ENCODE results near the gene KIF13A. TPM values are rescaled to one million over a fixed set of nuclear protein-coding genes. Genes with fewer than 3 reads are reported as not detected.
"Not testable (repeated sequence)": the region's sequence is repeated elsewhere in the genome, so short reads cannot be mapped to it uniquely, and the experiment has no call there.

Gene KIF13A
- total and polyA plus RNA-seq, 4 donors = 14.2 to 97.4 (median 31.7) TPM

- TF ChIP-seq, protein P1, sequence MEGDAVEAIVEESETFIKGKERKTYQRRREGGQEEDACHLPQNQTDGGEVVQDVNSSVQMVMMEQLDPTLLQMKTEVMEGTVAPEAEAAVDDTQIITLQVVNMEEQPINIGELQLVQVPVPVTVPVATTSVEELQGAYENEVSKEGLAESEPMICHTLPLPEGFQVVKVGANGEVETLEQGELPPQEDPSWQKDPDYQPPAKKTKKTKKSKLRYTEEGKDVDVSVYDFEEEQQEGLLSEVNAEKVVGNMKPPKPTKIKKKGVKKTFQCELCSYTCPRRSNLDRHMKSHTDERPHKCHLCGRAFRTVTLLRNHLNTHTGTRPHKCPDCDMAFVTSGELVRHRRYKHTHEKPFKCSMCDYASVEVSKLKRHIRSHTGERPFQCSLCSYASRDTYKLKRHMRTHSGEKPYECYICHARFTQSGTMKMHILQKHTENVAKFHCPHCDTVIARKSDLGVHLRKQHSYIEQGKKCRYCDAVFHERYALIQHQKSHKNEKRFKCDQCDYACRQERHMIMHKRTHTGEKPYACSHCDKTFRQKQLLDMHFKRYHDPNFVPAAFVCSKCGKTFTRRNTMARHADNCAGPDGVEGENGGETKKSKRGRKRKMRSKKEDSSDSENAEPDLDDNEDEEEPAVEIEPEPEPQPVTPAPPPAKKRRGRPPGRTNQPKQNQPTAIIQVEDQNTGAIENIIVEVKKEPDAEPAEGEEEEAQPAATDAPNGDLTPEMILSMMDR (IDR thresholded peaks at IDR 0.05; ENCODE audit: control extremely low read depth, extremely low read depth) = no peak
- no peak overlapping the region for H3K4me3 ChIP-seq
- DNase-seq (no peak), ATAC-seq (ENCODE audit: insufficient read depth, low FRiP score) (no peak)
- H3K27me3 ChIP-seq (ENCODE audit: control insufficient read depth in 3 of 3, insufficient read depth in 3 of 3, low read length in 2 of 3) = no peaks in the 10 kb centered on the region
- H3K9ac ChIP-seq (ENCODE audit: insufficient read depth in 1 of 2, low read length in 2 of 2) = no peak overlapping the region
- H3K4me1 ChIP-seq (ENCODE audit: control insufficient read depth in 5 of 5, insufficient read depth in 5 of 5, low read length in 5 of 5) = peaks cover 7 to 30% (median 8%) of the 10 kb centered on the region in 5 donors
- no peaks in the 10 kb centered on the region for H3K9me3 ChIP-seq (ENCODE audit: control insufficient read depth in 4 of 4, insufficient read depth in 3 of 4, low read length in 3 of 4)
- peak overlapping the region; percentile 3 to 32 for H3K27ac ChIP-seq (ENCODE audit: low read depth in 1 of 2, low read length in 1 of 2)
- H3K36me3 ChIP-seq (ENCODE audit: control insufficient read depth in 4 of 4, insufficient read depth in 4 of 4, low read length in 4 of 4) = peaks cover 0 to 4% (median 2%) of the 10 kb centered on the region in 4 donors
- 67 to 90% methylated on average over 2 of the region's 2 CpGs for WGBS, 2 donors
Observed at GRCh38 chr6:17983730-17984129, 3.7 kb downstream of the KIF13A start.

DNA sequence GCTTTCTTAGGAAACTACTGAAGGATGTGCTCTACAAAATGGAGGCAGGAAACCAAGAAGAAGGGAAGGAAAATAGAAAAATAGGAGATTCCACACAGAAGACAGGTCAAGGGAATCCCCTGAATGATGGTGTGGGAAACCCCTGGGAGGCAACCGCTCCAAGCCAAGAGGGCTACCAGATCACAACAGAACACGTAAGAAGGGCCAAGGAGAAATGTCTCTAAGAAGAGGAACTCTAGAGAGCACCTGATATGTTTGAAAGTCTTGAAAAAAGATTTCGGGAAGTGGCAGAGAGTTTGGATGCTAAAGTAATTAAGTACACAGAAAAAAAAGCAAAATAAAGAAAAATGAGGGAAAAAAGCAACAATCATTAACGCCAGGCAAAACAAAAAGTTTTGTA is 7.1 kb downstream of the KIF13A start:
- TF ChIP-seq, protein P1 (IDR thresholded peaks at IDR 0.05; ENCODE audit: control extremely low read depth, extremely low read depth) = no peak
- DNase-seq (no peak), ATAC-seq (ENCODE audit: insufficient read depth, low FRiP score) (no peak)
- Histone ChIP-seq H3K36me3 (ENCODE audit: control insufficient read depth in 4 of 4, insufficient read depth in 4 of 4, low read length in 4 of 4) (peaks cover 0 to 4% (median 2%) of the 10 kb centered on the region in 4 donors), H3K4me3 (no peak overlapping the region), H3K9ac (ENCODE audit: insufficient read depth in 1 of 2, low read length in 2 of 2) (no peak overlapping the region), H3K27me3 (ENCODE audit: control insufficient read depth in 3 of 3, insufficient read depth in 3 of 3, low read length in 2 of 3) (no peaks in the 10 kb centered on the region), H3K9me3 (ENCODE audit: control insufficient read depth in 4 of 4, insufficient read depth in 3 of 4, low read length in 3 of 4) (no peaks in the 10 kb centered on the region), H3K27ac (ENCODE audit: low read depth in 1 of 2, low read length in 1 of 2) (no peak overlapping the region), H3K4me1 (ENCODE audit: control insufficient read depth in 5 of 5, insufficient read depth in 5 of 5, low read length in 5 of 5) (peaks cover 0 to 15% (median 5%) of the 10 kb centered on the region in 5 donors)
- WGBS, 2 donors = 89 to 94% methylated on average over 4 of the region's 4 CpGs

DNA sequence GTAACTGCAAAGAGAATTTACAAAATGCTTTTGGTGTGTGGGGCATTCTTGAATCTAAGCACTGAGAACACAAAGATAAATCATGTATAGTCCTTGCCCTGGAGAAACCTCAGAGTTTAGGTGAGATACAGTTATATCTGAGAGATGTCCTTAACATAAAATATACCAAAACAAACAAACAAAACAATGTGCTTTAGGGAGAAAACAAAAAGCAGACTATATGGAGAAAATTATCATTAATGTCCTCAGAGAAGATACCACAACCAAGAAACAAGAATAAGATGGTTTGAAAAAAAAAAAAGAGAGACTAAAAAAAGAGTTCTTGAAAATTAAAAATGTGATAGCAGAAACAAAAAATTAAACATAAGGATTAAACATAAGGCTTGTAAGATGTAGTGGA is 8.0 kb downstream of the KIF13A start:
- peaks cover 0 to 21% (median 3%) of the 10 kb centered on the region in 5 donors for H3K4me1 ChIP-seq (ENCODE audit: control insufficient read depth in 5 of 5, insufficient read depth in 5 of 5, low read length in 5 of 5)
- H3K27ac ChIP-seq (ENCODE audit: low read depth in 1 of 2, low read length in 1 of 2) = no peak overlapping the region
- no peaks in the 10 kb centered on the region for H3K9me3 ChIP-seq (ENCODE audit: control insufficient read depth in 4 of 4, insufficient read depth in 3 of 4, low read length in 3 of 4)
- peaks cover 0 to 4% (median 2%) of the 10 kb centered on the region in 4 donors for H3K36me3 ChIP-seq (ENCODE audit: control insufficient read depth in 4 of 4, insufficient read depth in 4 of 4, low read length in 4 of 4)
- no peak overlapping the region for H3K9ac ChIP-seq (ENCODE audit: insufficient read depth in 1 of 2, low read length in 2 of 2)
- no peak for ATAC-seq (ENCODE audit: insufficient read depth, low FRiP score)
- no peak for DNase-seq
- no peak overlapping the region for H3K4me3 ChIP-seq
- TF ChIP-seq, protein P1 (IDR thresholded peaks at IDR 0.05; ENCODE audit: control extremely low read depth, extremely low read depth) = no peak
- no peaks in the 10 kb centered on the region for H3K27me3 ChIP-seq (ENCODE audit: control insufficient read depth in 3 of 3, insufficient read depth in 3 of 3, low read length in 2 of 3)

DNA sequence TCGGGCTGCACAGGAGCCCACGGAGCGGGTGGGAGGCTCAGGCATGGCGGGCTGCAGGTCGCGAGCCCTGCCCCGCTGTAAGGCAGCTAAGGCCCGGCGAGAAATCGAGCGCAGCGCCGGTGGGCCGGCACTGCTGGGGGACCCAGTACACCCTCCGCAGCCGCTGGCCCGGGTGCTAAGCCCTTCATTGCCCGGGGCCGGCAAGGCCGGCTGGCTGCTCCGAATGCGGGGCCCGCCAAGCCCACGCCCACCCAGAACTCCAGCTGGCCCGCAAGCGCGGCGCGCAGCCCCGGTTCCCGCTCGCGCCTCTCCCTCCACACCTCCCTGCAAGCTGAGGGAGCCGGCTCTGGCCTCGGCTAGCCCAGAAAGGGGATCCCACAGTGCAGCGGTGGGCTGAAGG is 11.2 kb downstream of the KIF13A start:
- not testable (repeated sequence) for ATAC-seq (ENCODE audit: insufficient read depth, low FRiP score); DNase-seq; H3K4me3 ChIP-seq; H3K9ac ChIP-seq (ENCODE audit: insufficient read depth in 1 of 2, low read length in 2 of 2); H3K9me3 ChIP-seq (ENCODE audit: control insufficient read depth in 4 of 4, insufficient read depth in 3 of 4, low read length in 3 of 4); H3K36me3 ChIP-seq (ENCODE audit: control insufficient read depth in 4 of 4, insufficient read depth in 4 of 4, low read length in 4 of 4); H3K27me3 ChIP-seq (ENCODE audit: control insufficient read depth in 3 of 3, insufficient read depth in 3 of 3, low read length in 2 of 3); H3K27ac ChIP-seq (ENCODE audit: low read depth in 1 of 2, low read length in 1 of 2)
- WGBS, 2 donors = 97% methylated on average over 24 to 36 of the region's 36 CpGs
- H3K4me1 ChIP-seq (ENCODE audit: control insufficient read depth in 5 of 5, insufficient read depth in 5 of 5, low read length in 5 of 5) = peaks cover 0 to 22% (median 13%) of the 10 kb centered on the region in 5 donors
